ENCODE results near the gene PHLDB2.

- no peak for TF ChIP-seq POLR2A (IDR thresholded peaks at IDR 0.05; ENCODE audit: low read length)
- no peak for TF ChIP-seq GATA1 (IDR thresholded peaks at IDR 0.05; ENCODE audit: low read depth, low read length)
These were observed 54.2 kb downstream of the PHLDB2 start for GRCh38 chr3:111913163-111913763.
